K562 (cell line): Measurements from ENCODE around the gene ASB14. TPM values are rescaled to one million over a fixed set of nuclear protein-coding genes. Genes with fewer than 3 reads are reported as not detected.

Experiments used
- ATAC-seq: fragments of 200-7000 bp; cut with Tn5 transposase; 3 replicates; pipeline ENCODE4 v1.9.1; 2020; ENCODE audit warnings: moderate library complexity
- BruUV-seq: library from RNA; stranded (reverse); fragments of 400-500 nt; replicated peaks from 2 replicates; lab custom pipeline; 2021; lab: Mats Ljungman, UMichigan
- CTCF ChIA-PET: fragments of 300-600 bp; formaldehyde crosslinking; extraction: SDS; loops from one replicate; lab custom pipeline; 2021; ENCODE audit warnings: low intra/inter-chr PET ratio; lab: Yijun Ruan, JAX
- POLR2A ChIA-PET: fragments of 300-600, 350-650 bp; sonication (Branson Sonifier 250); formaldehyde crosslinking; extraction: SDS; loops from one replicate; lab custom pipeline; 2021; ENCODE audit warnings: antibody characterized with exemption, inconsistent platforms; lab: Yijun Ruan, JAX
- DNase-seq, 4 experiments: peaks; one replicate each; pipeline versions ENCODE4 v3.0.0 to v3.0.0-alpha.2; 2011 to 2018; ENCODE audit warnings: low spot score in 3 of 4, mixed read lengths in 3 of 4; ENCODE audit errors: extremely low read depth in 1 of 4
- FAIRE-seq: peaks from 2 replicates; lab custom pipeline; 2011; peaks lifted over from hg19 to GRCh38; lab: Jason Lieb, UNC
- H2AFZ ChIP-seq: 2 replicates; pipeline ENCODE4 v1.6.0; 2011; ENCODE audit warnings: low read depth, low read length, control low read depth, inconsistent platforms
- H3K27ac ChIP-seq: fragments of 200-600 bp; 3 replicates; pipeline ENCODE4 v1.8.0; 2011; ENCODE audit warnings: low read depth, mild to moderate bottlenecking, control low read depth, inconsistent platforms, low read length, moderate library complexity, mixed read lengths; ENCODE audit errors: extremely low read depth
- H3K27me3 ChIP-seq, 2 experiments: fragments of 300-600 bp in 1 of 2; 2 replicates in 1 of 2; 3 replicates in 1 of 2; pipeline versions ENCODE4 v1.6.0 to v1.8.0; 2011; ENCODE audit warnings: inconsistent platforms in 2 of 2, low read length in 2 of 2, mild to moderate bottlenecking in 1 of 2, mixed read lengths in 1 of 2, moderate library complexity in 1 of 2; ENCODE audit not compliant: control insufficient read depth in 2 of 2, insufficient read depth in 2 of 2
- H3K36me3 ChIP-seq: fragments of 300-600 bp; 3 replicates; pipeline ENCODE4 v1.8.0; 2011; ENCODE audit warnings: mild to moderate bottlenecking, low read length, inconsistent platforms; ENCODE audit not compliant: control insufficient read depth, insufficient read depth
- H3K4me1 ChIP-seq, 2 experiments: fragments of 200-600 bp in 1 of 2; replicated peaks in 1 of 2; 2 replicates in 1 of 2; 3 replicates in 1 of 2; pipeline versions ENCODE4 v1.5.1 to v1.8.0; 2011; ENCODE audit warnings: inconsistent platforms in 2 of 2, low read length in 2 of 2, mild to moderate bottlenecking in 1 of 2, mixed read lengths in 1 of 2, moderate library complexity in 1 of 2; ENCODE audit not compliant: control insufficient read depth in 2 of 2, insufficient read depth in 2 of 2
- H3K4me2 ChIP-seq: 2 replicates; pipeline ENCODE4 v1.6.1; 2011; ENCODE audit warnings: low read length, control low read depth, inconsistent platforms, mixed read lengths; ENCODE audit not compliant: insufficient read depth
- H3K4me3 ChIP-seq: fragments of 200-600 bp; sonication (generic), shearing (Covaris generic); 2 replicates; pipeline ENCODE4 v1.5.1; 2016; ENCODE audit warnings: control low read depth, inconsistent platforms
- H3K79me2 ChIP-seq: fragments of 200-600 bp; 3 replicates; pipeline ENCODE4 v1.8.0; 2011; ENCODE audit warnings: low read length, inconsistent platforms; ENCODE audit not compliant: control insufficient read depth, insufficient read depth
- H3K9ac ChIP-seq, 2 experiments: 2 replicates each; pipeline versions ENCODE4 v1.6.0 to v1.6.1; 2011; ENCODE audit warnings: low read depth in 2 of 2, low read length in 2 of 2, control low read depth in 1 of 2, inconsistent platforms in 1 of 2, mild to moderate bottlenecking in 1 of 2, mixed read lengths in 1 of 2; ENCODE audit not compliant: insufficient read depth in 1 of 2
- H3K9me1 ChIP-seq: one replicate; pipeline ENCODE4 v1.6.0; 2011; ENCODE audit warnings: inconsistent platforms, mild to moderate bottlenecking, low read length, moderate library complexity; ENCODE audit not compliant: control insufficient read depth, insufficient read depth
- H3K9me3 ChIP-seq: replicated peaks from 2 replicates; pipeline ENCODE4 v1.5.1; 2011; ENCODE audit warnings: low read depth, low read length, inconsistent platforms; ENCODE audit not compliant: control insufficient read depth, insufficient read depth
- H4K20me1 ChIP-seq: replicated peaks from 2 replicates; pipeline ENCODE4 v1.6.1; 2011; ENCODE audit warnings: low read length, inconsistent platforms, mixed read lengths; ENCODE audit not compliant: control insufficient read depth, insufficient read depth
- CREB1 ChIP-seq, 2 experiments: sonication (generic) in 1 of 2; formaldehyde crosslinking in 1 of 2; IDR thresholded peaks; 2 replicates each; pipeline versions ENCODE4 v1.6.1 to v1.8.0; 2012 to 2022; ENCODE audit warnings: inconsistent platforms in 1 of 2, mild to moderate bottlenecking in 1 of 2, missing genetic modification reagents in 1 of 2, moderate library complexity in 1 of 2
- FOXO4 ChIP-seq: fragments of 450-650 bp; formaldehyde crosslinking; IDR thresholded peaks from 2 replicates; pipeline ENCODE4 v1.4.0; 2020; ENCODE audit warnings: mild to moderate bottlenecking, moderate library complexity
- GATA2 ChIP-seq: sonication (generic); formaldehyde crosslinking; IDR thresholded peaks from 2 replicates; pipeline ENCODE4 v1.4.0; 2020; ENCODE audit warnings: mild to moderate bottlenecking, missing genetic modification reagents
- LCOR ChIP-seq: sonication (generic); formaldehyde crosslinking; IDR thresholded peaks from 2 replicates; pipeline ENCODE4 v1.8.0; 2022; ENCODE audit warnings: mild to moderate bottlenecking, missing genetic modification reagents
- MECOM ChIP-seq: fragments of 250-450 bp; sonication (Bioruptor Pico); IDR thresholded peaks from 2 replicates; pipeline ENCODE4 v1.8.0; 2022; ENCODE audit warnings: inconsistent platforms
- MED1 ChIP-seq: sonication (generic); formaldehyde crosslinking; IDR thresholded peaks from 2 replicates; pipeline ENCODE4 v1.8.1; 2023; ENCODE audit warnings: missing genetic modification reagents, borderline replicate concordance
- MTA2 ChIP-seq: fragments of 450-650 bp; IDR thresholded peaks from 2 replicates; pipeline ENCODE4 v1.6.1; 2016; ENCODE audit warnings: low read depth
- NFE2 ChIP-seq: IDR thresholded peaks from 2 replicates; pipeline ENCODE4 v1.6.1; 2014; ENCODE audit warnings: antibody characterized with exemption, low read depth
- RB1 ChIP-seq: fragments of 450-650 bp; IDR thresholded peaks from 2 replicates; pipeline ENCODE4 v1.6.1; 2017; ENCODE audit warnings: low read depth, mild to moderate bottlenecking
- SMARCE1 ChIP-seq: fragments of 450-650 bp; IDR thresholded peaks from 2 replicates; pipeline ENCODE4 v1.7.1; 2016; ENCODE audit warnings: mild to moderate bottlenecking
- SP2 ChIP-seq: IDR thresholded peaks from 2 replicates; pipeline ENCODE4 v1.6.1; 2011; ENCODE audit warnings: mild to moderate bottlenecking, low read depth, low read length, moderate library complexity; ENCODE audit not compliant: poor library complexity, severe bottlenecking; ENCODE audit errors: extremely low read depth
- TARDBP ChIP-seq: fragments of 450-650 bp; IDR thresholded peaks from 2 replicates; pipeline ENCODE4 v1.6.1; 2016
- TCF7 ChIP-seq: sonication (generic); IDR thresholded peaks from 2 replicates; pipeline ENCODE4 v1.6.1; 2016; ENCODE audit warnings: antibody characterized with exemption, borderline replicate concordance
- U2AF2 ChIP-seq: fragments of 200-400 bp; formaldehyde crosslinking; optimal IDR thresholded peaks from 2 replicates; pipeline ENCODE3; 2017; ENCODE audit warnings: low read depth, mild to moderate bottlenecking, low read length
- ZNF644 ChIP-seq: fragments of 200-800 bp; sonication (Bioruptor generic); IDR thresholded peaks from 2 replicates; pipeline ENCODE4 v1.6.1; 2016; ENCODE audit warnings: low read depth, missing genetic modification characterization, missing compliant biosample characterization
- WGBS: fragments of 100-300 bp; shearing (Covaris generic); methylation state at CpG from one replicate; pipeline ENCODE4 v1.1.6; 2016; ENCODE audit warnings: low coverage, mixed read lengths; ENCODE audit not compliant: insufficient coverage; ENCODE audit errors: missing lambda C conversion rate; 5-methylcytosine and 5-hydroxymethylcytosine counted together
- in situ Hi-C: fragments of 300-500 bp; cut with MboI; formaldehyde crosslinking; loops from 4 replicates; pipeline ENCODE4 v1.15.0; 2018; ENCODE audit warnings: inconsistent platforms, mixed read lengths
- intact Hi-C: fragments of 100-400 bp; cut with micrococcal nuclease; formaldehyde crosslinking; loops from 2 replicates; pipeline ENCODE4 v1.14.2; 2022
- polyA plus RNA-seq, 8 experiments: library from polyadenylated mRNA; depleted of rRNA in 4 of 8; stranded (reverse) in 5 of 8; unstranded in 3 of 8; fragments of >200 nt; fragmentation: Nextera tagmentation in 2 of 8; fragmentation: Illumina TruSeq in 1 of 8; extraction: Ambion mirVana in 2 of 8; extraction: Trizol in 1 of 8; gene quantifications; 2 replicates each; pipeline versions ENCODE4 v1.2.1 to v1.2.3, GENCODE V29; 2011 to 2014; ENCODE audit warnings: inconsistent platforms in 1 of 8, missing spikeins in 1 of 8
- total RNA-seq, 7 experiments: library from RNA; depleted of rRNA in 6 of 7; stranded (reverse); fragments of >200 nt in 6 of 7; fragmentation: Illumina TruSeq in 2 of 7; extraction: Trizol in 2 of 7; gene quantifications; 2 replicates each; pipeline versions ENCODE4 v1.2.1 to v1.2.3, GENCODE V29; 2011 to 2021; ENCODE audit warnings: low replicate concordance in 1 of 7

Gene ASB14
- total and polyA plus RNA-seq, 9 of the 15 experiments (the other 6 are each of a cell fraction or from before 2014, with no cell fraction given) = 0.01 to 0.07 TPM; not detected in 7

GRCh38 chr3:57274845-57275244, 17.6 kb downstream of the ASB14 start:
- Histone ChIP-seq H3K4me3 (no peak overlapping the region), H3K9me1 (no peaks in the 10 kb centered on the region), H3K4me2 (no peak overlapping the region), H3K27me3 (no peaks in the 10 kb centered on the region), H3K27ac (no peak overlapping the region), H3K4me1 (no peaks in the 10 kb centered on the region), H4K20me1 (no peaks in the 10 kb centered on the region)
- FAIRE-seq (no peak), ATAC-seq (no peak), DNase-seq (no peak)
- CTCF ChIA-PET = no interaction called here
- in situ Hi-C loops = no loop called here
- 50% methylated on average over 4 of the region's 6 CpGs for WGBS
- TF ChIP-seq U2AF2 = no peak
- no peak for TF ChIP-seq NFE2
- no peak for TF ChIP-seq CREB1 (IDR thresholded peaks at IDR 0.05)
- TF ChIP-seq CREB1 (CRISPR knock-in tag; IDR thresholded peaks at IDR 0.05) = no peak
- no peak for TF ChIP-seq GATA2 (CRISPR knock-in tag)
- no peak for TF ChIP-seq ZNF644 (tag)
- no peak for TF ChIP-seq RB1
- no peak for TF ChIP-seq SP2
- no peak for TF ChIP-seq MECOM (CRISPR knock-in tag)
- TF ChIP-seq MTA2 = no peak
- TF ChIP-seq MED1 (CRISPR knock-in tag) = no peak
- no peak for TF ChIP-seq SMARCE1
- TF ChIP-seq LCOR (CRISPR knock-in tag) = no peak
- TF ChIP-seq TARDBP = no peak
- no peak for TF ChIP-seq TCF7
- no peak for TF ChIP-seq FOXO4
- TF ChIP-seq, all 486 proteins: peak for 0
- Histone ChIP-seq H3K79me2 (no peaks in the 10 kb centered on the region), H3K9ac (no peak overlapping the region), H3K36me3 (peaks cover under 1% of the 10 kb centered on the region; the same call in 1 of the 3 replicates), H2AFZ (no peak overlapping the region), H3K9me3 (no peaks in the 10 kb centered on the region)
- POLR2A ChIA-PET = no interaction called here
- BruUV-seq = no TSS peak
- intact Hi-C loops = no loop called here
